Stimulated activated CD8-positive, alpha-beta memory T cell treated with anti-CD3 and anti-CD28 coated beads, Interleukin-4, amount 100 ng/mL, for 24 hours (primary cell): Measurements from ENCODE around the gene PHACTR1.

Experiments used
- DNase-seq: peaks from one replicate; pipeline ENCODE4 v3.0.0-alpha.2; 2020; ENCODE audit warnings: low read depth

PHACTR1 gene

DNA sequence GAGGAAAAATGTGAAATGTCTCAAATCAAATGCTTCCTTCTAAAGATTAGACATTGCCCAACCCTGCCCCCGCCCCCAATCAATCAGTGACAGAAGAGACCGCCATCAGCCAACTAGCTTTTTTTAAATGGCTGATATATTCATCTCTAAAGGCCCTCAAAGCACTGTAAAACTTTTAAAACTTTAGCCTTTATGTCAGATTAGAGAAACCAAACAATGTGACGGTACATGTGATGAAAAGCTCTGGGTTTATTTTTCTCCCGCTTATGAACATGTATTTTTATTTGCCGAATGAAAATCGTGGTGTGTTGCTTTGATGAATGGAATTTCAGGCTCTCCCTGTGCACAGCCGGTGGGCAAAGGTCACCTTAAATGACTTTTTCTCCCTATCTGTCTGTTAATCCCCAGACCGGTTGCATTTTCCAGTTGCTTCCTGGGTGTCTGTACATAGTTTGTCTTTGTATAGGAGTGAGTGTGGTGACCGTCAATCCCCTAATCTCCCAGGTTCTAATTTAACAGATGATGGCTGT, 573.3 kb downstream of the PHACTR1 start:
- no peak for DNase-seq

DNA sequence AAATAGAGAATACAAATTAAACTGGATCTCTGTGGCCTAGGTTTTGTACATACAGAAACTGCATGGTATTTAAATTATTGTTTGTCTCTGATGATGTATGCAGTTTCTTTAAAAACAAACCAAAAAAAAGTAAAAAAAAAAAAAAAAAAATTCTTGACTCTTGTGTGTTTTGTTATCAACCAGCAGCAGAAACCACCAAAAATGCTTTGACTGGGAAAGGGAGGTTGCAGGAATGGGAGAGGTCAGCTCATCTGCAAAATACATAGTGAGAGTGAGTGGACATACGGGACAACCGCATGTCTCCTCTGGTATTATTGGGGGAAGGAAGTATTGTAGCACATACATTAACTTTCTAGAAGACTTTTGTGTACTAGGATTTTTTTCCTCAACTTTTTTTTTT, 573.8 kb downstream of the PHACTR1 start:
- DNase-seq = no peak

DNA sequence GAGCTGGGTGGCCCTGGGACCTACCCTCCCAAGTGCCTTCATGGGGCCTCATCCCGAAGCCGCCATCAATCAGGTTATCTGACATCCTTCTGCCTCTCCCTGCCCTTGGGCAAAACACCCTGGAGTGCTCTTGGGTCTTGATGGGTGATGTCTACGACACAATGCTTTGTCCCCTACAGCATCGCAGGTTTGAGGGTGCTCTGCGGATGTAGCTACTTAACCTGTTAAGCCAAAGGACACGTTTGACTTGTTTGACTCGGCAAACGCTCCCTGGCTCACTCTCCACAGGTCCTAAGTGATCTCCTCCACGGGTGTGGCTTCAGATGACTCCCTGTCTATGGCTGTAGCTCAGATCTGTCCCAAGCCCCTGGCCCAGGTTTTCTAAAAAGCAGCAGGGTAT, 576.2 kb downstream of the PHACTR1 start:
- no peak for DNase-seq

DNA sequence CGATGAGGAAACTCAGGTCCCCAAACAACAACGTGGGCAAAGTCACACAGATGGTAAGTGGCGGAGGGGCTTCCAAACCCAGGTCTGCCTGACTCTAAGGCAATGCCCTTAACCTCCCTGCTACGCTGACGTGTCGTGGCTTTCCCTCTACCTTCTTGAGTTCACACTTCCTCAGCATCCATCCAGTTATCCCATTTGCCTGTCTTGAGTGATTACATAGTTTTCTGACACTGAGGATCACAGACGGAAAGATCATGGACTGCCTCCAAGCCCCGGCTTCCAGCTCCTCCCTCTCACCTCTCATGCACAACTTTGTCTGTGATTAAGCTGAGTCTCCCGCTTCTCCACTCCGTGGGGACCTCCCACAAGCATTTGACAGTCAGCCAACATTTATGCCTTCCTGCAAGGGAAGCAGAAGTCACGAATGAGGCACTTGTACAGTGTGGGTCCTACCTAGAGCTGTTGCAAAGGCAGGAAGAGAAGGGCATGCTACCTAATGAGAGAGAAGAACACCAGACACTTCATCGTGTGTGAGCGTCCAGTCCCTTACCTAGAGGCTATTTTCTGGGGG, 578.0 kb downstream of the PHACTR1 start:
- DNase-seq = no peak

DNA sequence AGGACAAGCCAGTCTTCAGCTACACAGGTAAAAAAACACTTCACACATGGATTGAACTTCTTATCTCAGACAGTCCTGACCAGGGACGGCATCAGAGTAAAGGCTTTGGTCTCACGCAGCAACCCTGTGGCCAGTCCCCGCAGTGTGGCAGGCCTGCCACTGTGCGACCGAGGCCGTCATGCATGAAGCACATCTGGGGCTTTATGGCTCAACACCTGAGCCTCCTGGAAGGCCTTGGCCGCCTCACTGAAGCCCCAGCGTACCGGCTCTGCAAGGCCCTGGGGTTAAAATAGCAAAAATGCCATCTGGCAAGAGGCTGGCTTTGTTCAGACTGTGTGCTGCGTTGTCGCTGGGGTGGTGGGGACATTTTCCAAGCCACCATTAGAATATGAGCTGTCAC, 579.0 kb downstream of the PHACTR1 start:
- DNase-seq = no peak

DNA sequence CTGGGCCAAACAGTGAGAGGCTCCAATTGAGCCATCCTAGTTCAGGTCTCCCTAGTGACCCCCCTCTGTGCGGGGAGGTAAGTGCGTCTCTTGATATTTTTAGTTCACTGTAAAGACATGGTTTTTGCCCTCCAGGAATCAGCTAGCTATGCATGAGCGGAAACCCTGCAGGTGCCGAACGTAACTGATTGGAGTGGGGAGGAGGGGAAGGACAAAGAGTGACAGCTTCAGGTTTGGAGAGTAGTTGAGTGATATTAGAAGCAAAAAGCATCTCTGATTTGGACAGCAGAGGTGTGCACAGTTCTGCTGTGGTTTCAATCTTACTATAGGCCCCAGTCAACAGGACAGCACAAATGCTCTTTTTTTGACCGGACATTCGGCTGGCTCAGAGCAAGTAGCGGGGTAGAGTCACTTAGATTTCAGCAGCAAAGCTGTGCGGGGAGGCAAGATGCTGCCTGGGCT, 580.0 kb downstream of the PHACTR1 start:
- no peak for DNase-seq

DNA sequence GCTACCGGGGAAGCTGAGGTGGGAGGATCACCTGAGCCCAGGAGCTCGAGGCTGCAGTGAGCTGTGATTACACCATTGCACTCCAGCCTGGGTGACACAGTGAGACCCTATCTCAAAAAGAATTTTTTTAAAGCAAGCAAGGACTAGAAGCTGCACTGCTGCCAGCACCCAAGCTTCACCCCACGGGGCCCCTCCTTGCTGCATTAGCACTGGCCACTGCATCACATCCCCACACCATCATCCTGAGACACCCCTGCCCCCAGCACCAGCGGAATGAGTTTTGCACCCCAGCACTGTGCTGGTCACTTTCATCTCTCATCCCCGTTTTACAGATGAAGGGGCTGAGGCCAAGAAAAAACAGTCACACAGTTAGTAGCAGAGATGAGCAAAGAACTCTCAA, 580.8 kb downstream of the PHACTR1 start:
- no peak for DNase-seq

DNA sequence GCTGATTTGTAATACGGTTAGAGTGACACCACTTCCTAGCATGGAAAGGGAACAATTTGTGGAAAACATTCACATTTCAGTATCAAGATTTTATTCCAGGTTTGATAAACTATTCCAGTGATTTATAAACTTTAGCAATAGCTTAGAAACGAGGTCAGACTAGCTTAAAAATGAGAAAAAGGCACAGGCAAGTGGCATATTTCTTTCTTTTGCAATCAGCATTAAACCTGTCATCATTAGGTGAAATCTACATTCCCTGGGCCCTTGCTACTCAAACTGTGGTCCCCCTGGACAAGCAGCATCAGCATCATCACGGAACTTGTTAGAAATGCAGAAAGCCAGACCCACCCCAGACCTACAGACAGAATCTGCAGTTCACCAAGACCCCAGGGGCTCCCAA, 581.9 kb downstream of the PHACTR1 start:
- DNase-seq = no peak

DNA sequence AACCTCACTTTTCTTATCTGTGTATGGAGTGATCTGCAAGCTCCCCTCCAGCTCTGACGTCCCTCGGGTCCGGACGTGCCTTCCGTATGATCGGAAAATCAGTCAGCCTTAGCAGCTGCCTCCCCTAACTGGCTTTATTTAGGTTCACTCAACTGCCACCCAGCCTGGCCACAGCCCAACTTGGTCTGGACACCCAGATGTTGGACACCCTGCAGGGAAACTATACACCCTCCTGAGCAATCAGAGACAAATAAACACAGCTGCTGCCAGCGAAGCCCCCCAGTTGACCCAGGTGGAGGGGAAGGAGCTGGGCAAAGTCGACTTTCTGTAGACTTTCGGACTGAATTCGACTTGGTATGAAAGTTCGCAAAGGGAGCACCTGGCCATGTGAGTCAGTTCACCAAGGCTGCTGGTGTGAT, 582.8 kb downstream of the PHACTR1 start:
- no peak for DNase-seq

DNA sequence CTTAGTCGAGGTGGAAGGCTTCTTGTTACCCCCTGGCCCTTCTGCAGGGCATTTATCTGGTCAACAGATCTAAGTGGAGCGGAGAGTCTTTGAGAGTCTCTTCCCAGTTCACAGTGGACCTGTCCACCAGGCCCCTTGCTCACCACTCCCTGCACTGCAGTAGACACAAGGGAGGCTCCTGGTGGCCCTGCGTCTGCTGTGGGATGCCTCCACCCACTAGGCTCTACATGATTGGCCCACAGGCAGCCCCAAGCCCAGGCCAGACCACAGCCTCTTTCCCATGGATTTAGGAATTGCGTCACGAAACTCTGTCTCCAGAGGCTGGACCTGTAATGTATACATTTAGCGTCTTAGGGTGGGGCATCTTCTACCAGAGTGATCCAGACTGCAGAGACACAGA, 583.4 kb downstream of the PHACTR1 start:
- no peak for DNase-seq

DNA sequence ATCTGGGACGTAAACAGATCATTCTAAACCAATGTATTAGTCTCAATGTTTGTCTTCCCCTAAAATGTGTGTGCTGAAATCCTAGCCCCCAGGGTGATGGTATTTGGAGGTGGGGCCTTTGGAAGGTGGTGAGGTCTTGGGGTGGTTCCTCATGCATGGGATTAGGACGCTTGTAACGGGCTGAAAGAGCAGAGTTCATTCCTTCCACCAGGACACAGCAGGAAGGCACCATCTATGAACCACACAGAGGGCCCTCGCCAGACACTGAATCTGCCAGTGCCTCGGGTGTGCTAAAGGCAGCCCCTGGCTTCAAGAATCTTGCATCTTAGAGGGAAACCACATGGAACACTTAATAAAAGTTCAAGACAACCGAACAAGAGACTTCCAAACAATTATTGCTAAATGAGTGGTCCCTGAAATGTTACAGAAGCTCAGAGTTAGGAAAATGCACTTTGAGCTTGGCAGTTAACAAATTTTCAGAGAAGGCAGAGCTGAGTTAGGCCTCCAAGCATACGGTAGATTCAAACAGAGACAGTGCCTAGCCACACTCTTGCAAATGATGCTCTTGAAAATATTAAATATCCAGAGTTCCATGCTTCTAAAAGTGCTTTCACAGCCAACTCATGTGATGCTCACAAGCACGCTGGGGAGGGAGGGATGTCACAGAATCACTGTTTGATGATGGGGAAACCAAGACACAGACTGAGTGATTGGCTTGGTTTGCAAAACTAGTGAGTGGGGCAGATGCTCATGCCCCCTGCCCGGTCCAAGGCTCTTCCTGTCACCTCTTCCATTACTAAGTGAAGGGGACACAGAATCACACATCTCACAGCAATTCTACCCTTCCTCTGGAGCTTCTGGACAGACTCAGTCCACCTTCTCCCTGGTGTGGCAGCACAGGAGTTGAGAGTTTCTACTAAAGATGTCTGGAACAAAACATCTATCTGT, 584.4 kb downstream of the PHACTR1 start:
- no peak for DNase-seq

DNA sequence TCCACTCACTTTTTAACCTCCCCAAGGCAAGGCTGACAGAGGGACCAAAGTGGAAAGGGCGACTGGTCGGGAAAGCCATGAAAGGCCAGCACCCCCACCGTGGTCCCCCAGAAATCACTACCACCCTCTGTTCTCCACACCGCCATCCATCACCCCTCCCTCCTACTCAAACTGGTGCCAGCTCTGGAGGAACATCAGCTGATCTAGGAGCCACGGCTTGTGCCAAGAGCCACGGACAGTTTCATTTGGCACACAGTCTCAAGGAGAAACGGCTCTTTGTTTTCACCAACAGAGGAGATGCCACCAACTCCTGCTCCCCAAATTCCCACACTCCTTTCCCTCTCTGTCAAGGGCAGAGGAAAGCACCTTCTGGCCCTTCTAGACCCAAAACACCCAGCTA, 585.7 kb downstream of the PHACTR1 start:
- DNase-seq = no peak

DNA sequence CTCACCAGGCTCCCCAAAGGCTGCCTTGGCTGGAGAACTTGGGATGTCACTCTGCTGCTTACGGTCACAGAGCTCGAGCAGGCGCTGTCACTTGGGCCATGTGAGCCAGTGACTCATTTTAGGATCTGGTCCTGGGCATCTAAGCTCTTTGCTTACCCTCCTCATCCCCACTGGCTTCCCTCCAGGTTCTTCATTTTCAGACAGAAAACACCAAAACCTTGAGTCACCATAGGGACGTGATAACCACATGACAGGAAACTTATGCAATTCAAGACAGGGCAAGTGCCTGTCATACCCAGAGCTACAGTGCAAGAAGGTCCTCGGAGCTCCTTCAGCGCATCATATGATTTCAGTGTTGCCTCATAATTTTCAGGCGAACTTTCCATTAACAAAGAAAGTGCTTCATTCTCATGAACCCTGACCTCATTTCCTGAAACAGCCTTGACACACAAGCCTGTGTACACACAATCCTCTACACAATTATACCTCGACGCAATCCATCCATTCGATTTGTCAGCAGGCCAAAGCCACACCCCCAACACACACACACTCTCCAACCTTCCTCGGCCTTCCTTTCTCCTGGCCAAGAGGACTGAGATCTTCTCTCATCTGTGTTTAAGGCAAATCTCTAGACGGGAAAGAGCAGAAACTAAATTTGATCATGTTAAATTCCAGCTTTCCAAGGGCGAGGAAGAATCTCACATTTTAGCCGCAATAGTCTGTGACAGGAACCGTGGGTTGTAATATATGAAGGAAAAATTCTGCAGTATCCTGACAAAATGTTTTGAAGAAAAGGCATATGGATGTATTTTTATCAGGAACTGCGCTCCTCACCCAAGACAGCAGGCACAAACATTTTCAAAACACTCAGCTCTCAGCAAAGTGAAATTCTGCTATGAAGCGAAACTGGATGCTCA, 586.4 kb downstream of the PHACTR1 start:
- peak; percentile 11 for DNase-seq

DNA sequence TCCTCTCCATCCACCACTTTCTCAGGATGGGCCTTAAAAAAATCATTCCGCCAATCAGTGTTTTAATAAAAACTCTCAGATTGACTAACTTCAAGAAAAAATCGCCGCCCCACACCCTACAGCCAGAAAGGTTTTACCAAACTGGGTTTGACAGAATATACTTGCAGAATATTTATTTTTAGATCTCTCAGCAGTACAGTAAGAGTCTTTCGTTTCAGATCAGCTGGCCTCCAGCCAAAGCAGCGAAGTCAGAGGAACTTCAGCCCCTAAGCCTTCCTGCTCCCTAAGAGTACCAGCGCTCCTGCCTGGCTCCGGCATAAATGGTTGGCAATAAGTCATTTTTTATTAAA, 587.1 kb downstream of the PHACTR1 start:
- DNase-seq = peak; percentile 10

DNA sequence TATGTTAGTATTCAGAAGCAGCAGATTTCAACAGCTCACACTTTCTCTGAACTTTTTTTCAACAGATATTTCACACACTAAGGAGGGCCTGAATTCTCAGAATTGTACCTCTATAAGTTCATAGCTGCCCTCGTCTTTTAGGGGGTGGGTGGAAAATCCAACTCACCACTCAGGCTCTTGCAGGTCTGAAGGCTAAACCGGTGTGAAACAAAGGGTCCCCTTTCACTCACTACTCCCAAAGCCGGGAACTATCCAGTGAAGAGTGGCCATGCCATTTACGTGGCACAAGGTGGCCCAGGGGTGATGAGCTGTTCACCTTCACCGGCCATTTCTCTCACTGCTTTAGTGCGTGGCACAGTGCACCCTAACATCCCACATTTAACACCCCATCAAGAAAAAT, 587.5 kb downstream of the PHACTR1 start:
- DNase-seq = no peak

DNA sequence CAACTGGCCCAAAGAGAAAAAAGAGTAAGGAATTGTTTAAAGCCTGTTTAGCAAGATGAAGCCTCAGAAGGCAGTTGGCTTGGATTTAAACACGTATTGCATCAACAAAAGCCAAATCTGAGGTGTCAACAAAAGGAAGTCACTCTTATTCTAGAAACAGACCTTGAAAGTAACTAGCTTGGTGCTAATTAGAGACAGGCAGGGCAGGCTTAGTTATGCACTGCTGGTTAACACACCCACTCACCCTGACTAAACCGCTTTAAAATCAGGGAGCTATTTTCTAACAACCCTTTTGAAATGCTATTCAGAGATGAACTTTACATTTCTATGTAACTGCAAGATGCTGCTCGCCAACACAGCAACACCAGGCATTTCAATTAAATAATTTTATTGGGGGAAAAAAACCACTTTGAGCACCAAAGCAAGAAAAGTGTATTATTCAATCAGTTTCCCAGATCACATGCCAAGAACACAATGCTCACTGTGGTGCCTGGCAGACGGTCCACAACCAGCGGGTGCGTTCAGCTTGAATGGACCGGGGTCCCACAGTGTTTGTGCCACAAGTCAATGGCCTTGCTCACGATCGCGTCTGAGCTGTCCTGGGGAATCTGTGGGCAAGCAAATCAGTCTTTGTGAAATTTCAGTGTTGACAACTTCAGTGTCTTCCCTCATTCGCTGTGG, 588.2 kb downstream of the PHACTR1 start:
- no peak for DNase-seq

DNA sequence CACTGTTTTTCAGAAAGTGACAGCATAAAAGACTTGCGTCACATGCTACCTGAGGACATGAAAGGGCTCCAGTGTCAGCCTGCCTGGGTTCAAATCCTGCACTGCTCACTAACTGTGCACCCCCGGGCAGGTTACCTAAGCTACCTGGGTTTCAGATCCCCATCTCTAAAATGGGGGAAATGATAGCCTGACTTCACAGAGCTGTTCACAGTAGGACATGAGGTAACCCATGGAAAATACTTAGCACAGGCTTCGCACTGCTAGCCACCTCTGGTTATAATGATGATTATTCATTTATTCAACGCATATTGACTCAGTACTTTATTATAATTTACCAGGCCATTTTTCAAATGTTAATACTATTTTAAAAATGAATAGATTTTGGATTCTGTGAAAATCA, 588.7 kb downstream of the PHACTR1 start:
- no peak for DNase-seq

DNA sequence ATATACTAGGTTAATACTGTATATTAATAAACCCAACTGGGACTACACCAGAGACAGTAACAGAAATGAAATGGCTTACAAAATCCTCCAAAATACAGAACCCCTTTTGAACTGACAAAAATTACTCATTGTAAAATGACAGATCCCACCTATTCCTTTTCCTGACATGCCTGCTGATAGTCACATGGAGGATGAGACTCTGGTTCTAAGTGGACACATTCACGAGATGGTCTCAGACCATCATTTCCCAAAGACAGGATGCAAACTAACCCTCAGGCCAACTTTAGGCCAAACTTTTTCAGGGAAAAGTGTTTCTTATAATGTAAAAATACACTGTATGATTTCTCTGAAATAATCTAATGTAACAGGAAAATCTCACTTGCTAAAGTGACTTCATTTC, 589.2 kb downstream of the PHACTR1 start:
- DNase-seq = no peak

DNA sequence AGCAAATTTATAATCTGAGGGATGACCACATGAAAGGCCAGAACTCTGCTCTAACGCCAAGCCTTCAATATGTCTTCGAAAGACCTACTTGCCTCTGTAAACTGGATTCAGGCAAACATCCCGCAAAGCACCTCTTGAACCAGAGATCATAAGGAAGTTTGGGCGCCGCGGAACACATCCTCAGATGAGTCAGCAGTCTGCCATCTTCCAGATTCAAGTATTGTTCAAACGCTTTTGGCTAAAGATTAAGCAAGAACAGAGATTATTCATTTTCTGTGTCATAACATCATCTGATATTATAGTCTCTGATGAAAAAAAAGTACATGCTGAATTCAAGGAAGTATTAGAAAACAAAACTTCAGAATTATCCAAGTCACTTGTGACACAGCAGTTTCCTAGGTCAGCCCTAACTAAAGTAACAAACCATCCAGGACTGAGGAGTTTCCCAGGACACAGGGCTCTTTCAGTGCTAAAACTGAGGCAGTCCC, 591.0 kb downstream of the PHACTR1 start:
- no peak for DNase-seq

DNA sequence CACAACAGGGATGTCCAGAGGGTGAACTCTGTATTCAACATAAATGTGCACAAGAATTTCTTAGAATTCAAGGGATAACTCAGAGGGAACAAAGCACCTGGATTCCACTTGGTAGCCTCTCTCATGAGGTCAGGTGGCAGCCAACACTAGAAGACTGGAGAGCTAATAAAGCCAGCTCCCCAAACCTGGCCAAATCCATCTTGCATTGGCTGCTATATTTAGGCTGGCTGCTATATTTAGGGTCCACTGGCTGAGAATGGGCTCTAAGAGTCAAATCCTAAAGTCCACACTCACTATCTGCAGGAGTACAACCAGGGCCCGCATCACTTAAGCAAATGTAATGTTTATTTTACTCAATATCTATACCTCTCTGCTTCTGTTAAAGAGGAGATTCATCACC, 591.8 kb downstream of the PHACTR1 start:
- no peak for DNase-seq

DNA sequence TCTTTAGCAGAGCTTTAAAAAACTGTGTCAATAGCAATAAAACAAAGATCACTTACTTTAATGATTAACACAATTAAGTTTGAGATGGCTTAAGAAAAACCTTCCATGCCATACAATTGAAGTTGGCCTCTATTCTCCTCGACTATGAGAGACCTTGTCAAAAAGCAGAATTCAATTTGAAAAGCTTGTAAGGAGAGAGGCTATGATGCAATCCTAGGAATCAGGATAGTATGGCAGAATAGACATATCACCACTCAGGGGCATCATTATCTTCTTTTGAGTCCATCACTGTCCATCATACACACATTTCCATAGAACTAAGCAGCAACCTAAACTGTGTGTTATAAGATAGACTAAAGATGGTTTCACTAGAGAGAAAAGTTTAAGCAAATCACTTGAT, 594.6 kb downstream of the PHACTR1 start:
- DNase-seq = no peak

DNA sequence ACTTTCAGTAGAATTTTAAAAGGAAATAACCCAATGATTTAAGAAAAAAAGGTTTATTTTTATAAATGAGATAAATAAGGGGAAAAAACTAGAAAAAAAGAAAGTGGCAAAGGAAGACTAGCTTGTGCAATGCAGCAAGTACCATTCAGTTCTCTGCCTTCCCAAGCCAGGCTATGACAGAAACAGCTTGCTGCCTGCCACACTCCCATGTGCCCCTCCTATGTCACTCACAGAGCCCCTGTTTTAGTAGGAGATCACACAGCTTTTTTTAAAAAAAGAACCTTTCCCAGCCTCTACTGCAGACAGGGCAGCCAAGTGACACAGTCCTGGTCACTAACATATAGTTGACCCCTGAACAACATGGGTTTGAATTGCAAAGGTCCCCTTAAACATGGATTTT, 598.2 kb downstream of the PHACTR1 start:
- DNase-seq = no peak
